ENCODE results near the gene CDKN2AIP.

- TF ChIP-seq CTCF (IDR thresholded peaks at IDR 0.05; ENCODE audit: low read length) (no peak), EZH2 (IDR thresholded peaks at IDR 0.05; ENCODE audit: borderline replicate concordance, low read length) (no peak)
Measured at GRCh38 chr4:183413234-183414200, 30.9 kb upstream of the CDKN2AIP start.

All from OCI-LY1 (cell line).